B cell (primary cell): ENCODE results near the gene CHST10. TPM values are rescaled to one million over a fixed set of nuclear protein-coding genes. Genes with fewer than 3 reads are reported as not detected.

Source experiments
- ATAC-seq: fragments of 200-7000 bp; cut with Tn5 transposase; one replicate; pipeline ENCODE4 v1.10.0; 2021; ENCODE audit warnings: low read depth, mild to moderate bottlenecking, moderate number of reproducible peaks, moderate library complexity
- CTCF ChIA-PET: fragments of 350-600 bp; sonication (Branson Sonifier 250); formaldehyde crosslinking; loops from one replicate; lab custom pipeline; 2021; ENCODE audit warnings: antibody characterized with exemption, inconsistent platforms; lab: Charles Lee
- POLR2A ChIA-PET: fragments of 350-600 bp; sonication (Branson Sonifier 250); formaldehyde crosslinking; loops from one replicate; lab custom pipeline; 2021; ENCODE audit warnings: antibody characterized with exemption; lab: Charles Lee
- DNase-seq: peaks from one replicate; pipeline ENCODE4 v3.0.0; 2013
- H2AFZ ChIP-seq: 2 replicates; pipeline ENCODE4 v1.6.1; 2012; ENCODE audit warnings: mild to moderate bottlenecking, low read depth, low read length; ENCODE audit not compliant: insufficient read depth, poor library complexity, severe bottlenecking
- H3K27ac ChIP-seq, 2 donors: 1 replicate in 1 of 2; 2 replicates in 1 of 2; pipeline ENCODE4 v1.5.1; 2012 to 2013; ENCODE audit warnings: low read length in 2 of 2, mild to moderate bottlenecking in 2 of 2, moderate library complexity in 1 of 2
- H3K27me3 ChIP-seq, 4 experiments: fragments of 200-600 bp in 1 of 4; sonication (generic) in 1 of 4; replicated peaks in 1 of 4; 1 replicate in 2 of 4; 2 replicates in 2 of 4; pipeline versions ENCODE4 v1.6.1 to v1.7.0; 2013 to 2016; ENCODE audit warnings: low read length in 3 of 4, mild to moderate bottlenecking in 2 of 4, mixed read lengths in 1 of 4, moderate library complexity in 1 of 4; ENCODE audit not compliant: insufficient read depth in 4 of 4, control insufficient read depth in 3 of 4; ENCODE audit errors: control extremely low read depth in 1 of 4
- H3K36me3 ChIP-seq, 2 experiments: replicated peaks in 1 of 2; 1 replicate in 1 of 2; 2 replicates in 1 of 2; pipeline versions ENCODE4 v1.6.1 to v1.7.1; 2013; ENCODE audit warnings: low read length in 1 of 2; ENCODE audit not compliant: insufficient read depth in 2 of 2, control insufficient read depth in 1 of 2; ENCODE audit errors: control extremely low read depth in 1 of 2, extremely low read depth in 1 of 2
- H3K4me1 ChIP-seq, 2 donors: fragments of 200-600 bp in 1 of 2; sonication (generic) in 1 of 2; 1 replicate in 1 of 2; 2 replicates in 1 of 2; pipeline versions ENCODE4 v1.5.1 to v1.6.1; 2013 to 2017; ENCODE audit warnings: low read length in 2 of 2; ENCODE audit not compliant: control insufficient read depth in 2 of 2, insufficient read depth in 2 of 2
- H3K4me2 ChIP-seq: replicated peaks from 2 replicates; pipeline ENCODE3; 2012; ENCODE audit warnings: mild to moderate bottlenecking, low read depth, low read length; ENCODE audit not compliant: poor library complexity, severe bottlenecking
- H3K4me3 ChIP-seq, 5 experiments: fragments of 200-600 bp in 1 of 5; sonication (generic) in 1 of 5; 1 replicate in 3 of 5; 2 replicates in 2 of 5; pipeline versions ENCODE4 v1.5.1 to v1.7.0; 2011 to 2016; ENCODE audit warnings: low read length in 4 of 5, mild to moderate bottlenecking in 4 of 5, low read depth in 2 of 5, control low read depth in 1 of 5, moderate library complexity in 1 of 5; ENCODE audit not compliant: insufficient read depth in 1 of 5; ENCODE audit errors: control extremely low read depth in 1 of 5, extremely low read depth in 1 of 5
- H3K79me2 ChIP-seq: fragments of 200-600 bp; sonication (generic); one replicate; pipeline ENCODE4 v1.6.0; 2016; ENCODE audit warnings: low read length; ENCODE audit not compliant: control insufficient read depth, insufficient read depth
- H3K9ac ChIP-seq: fragments of 200-600 bp; sonication (generic); 2 replicates; pipeline ENCODE4 v1.6.1; 2017; ENCODE audit warnings: mild to moderate bottlenecking, low read length, moderate library complexity
- H3K9me3 ChIP-seq, 3 donors: one replicate each; pipeline versions ENCODE4 v1.6.1 to v1.7.1; 2013; ENCODE audit warnings: low read length in 2 of 3; ENCODE audit not compliant: control insufficient read depth in 2 of 3, insufficient read depth in 1 of 3; ENCODE audit errors: control extremely low read depth in 1 of 3
- H4K20me1 ChIP-seq: 2 replicates; pipeline ENCODE4 v1.6.0; 2012; ENCODE audit warnings: mild to moderate bottlenecking, low read length; ENCODE audit not compliant: insufficient read depth, control insufficient read depth, poor library complexity, severe bottlenecking
- H3K27ac Mint-ChIP-seq: one replicate; pipeline ENCODE4 v1.8.0; 2021; ENCODE audit warnings: mixed read lengths
- H3K27me3 Mint-ChIP-seq: one replicate; pipeline ENCODE4 v1.8.0; 2021; ENCODE audit warnings: mixed read lengths
- H3K4me1 Mint-ChIP-seq: one replicate; pipeline ENCODE4 v1.8.0; 2021; ENCODE audit warnings: mixed read lengths
- H3K4me3 Mint-ChIP-seq: one replicate; pipeline ENCODE4 v1.8.0; 2021; ENCODE audit warnings: mixed read lengths
- H3K9me3 Mint-ChIP-seq: one replicate; pipeline ENCODE4 v1.8.0; 2022; ENCODE audit warnings: mixed read lengths; ENCODE audit not compliant: insufficient read depth
- CTCF ChIP-seq: fragments of 200-600 bp; IDR thresholded peaks from one replicate; pipeline ENCODE4 v1.8.0; 2022; ENCODE audit warnings: antibody characterized with exemption, mild to moderate bottlenecking
- EZH2 ChIP-seq: IDR thresholded peaks from 2 replicates; pipeline ENCODE4 v1.6.1; 2012; ENCODE audit warnings: borderline replicate concordance, low read depth, mild to moderate bottlenecking, moderate library complexity, low read length; ENCODE audit not compliant: insufficient read depth, poor library complexity, severe bottlenecking
- WGBS: methylation state at CpG from one replicate; pipeline ENCODE4 v1.1.5; 2013; ENCODE audit warnings: missing lambda C conversion rate; ENCODE audit not compliant: insufficient coverage; 5-methylcytosine and 5-hydroxymethylcytosine counted together
- intact Hi-C: fragments of 100-400 bp; cut with micrococcal nuclease; formaldehyde crosslinking; loops from one replicate; pipeline ENCODE4 v1.10.0; 2022
- polyA plus RNA-seq: library from polyadenylated mRNA; depleted of rRNA; stranded (reverse); fragments of >200 nt; gene quantifications from 2 replicates; pipeline ENCODE4 v1.2.3, GENCODE V29; 2012
- total RNA-seq, 2 donors: library from RNA; stranded (reverse); fragments of 120-200 nt in 1 of 2; gene quantifications; 1 replicate in 1 of 2; 2 replicates in 1 of 2; pipeline versions ENCODE4 v1.2.3 to v1.2.4, GENCODE V29; 2013 to 2022

The CHST10 gene
- total and polyA plus RNA-seq, 2 donors (not counting 1 experiment from before 2014, with no cell fraction given), result 5.2 to 9.9 TPM

GRCh38 chr2:100426384-100426720 lies 8.9 kb upstream of the CHST10 start:
- no peak overlapping the region for H3K27ac ChIP-seq
- H3K36me3 ChIP-seq, result no peaks in the 10 kb centered on the region
- CTCF ChIA-PET, result interaction anchor here (2.0 kb wide), 1 partner anchor 164 kb away, joined by 9 read pairs; no protein-coding TSS in a partner anchor
- H3K9me3 ChIP-seq, result peaks cover 0 to 5% (median 0%) of the 10 kb centered on the region in 3 donors
- intact Hi-C loops, result no loop called here
- H3K9ac ChIP-seq, result no peak overlapping the region
- H3K79me2 ChIP-seq, result no peaks in the 10 kb centered on the region
- H3K4me1 ChIP-seq, result no peaks in the 10 kb centered on the region
- Mint-ChIP-seq H3K4me1 (peaks cover 5% of the 10 kb centered on the region), H3K4me3 (no peak overlapping the region), H3K9me3 (peaks cover 2% of the 10 kb centered on the region), H3K27ac (no peak overlapping the region), H3K27me3 (peaks cover 9% of the 10 kb centered on the region)
- TF ChIP-seq CTCF, result no peak
- TF ChIP-seq EZH2, result no peak
- H2AFZ ChIP-seq, result no peak overlapping the region
- ATAC-seq, result no peak
- no peak for DNase-seq
- WGBS, result 94% methylated on average over 17 of the region's 18 CpGs
- POLR2A ChIA-PET, result no interaction called here
- no peaks in the 10 kb centered on the region for H4K20me1 ChIP-seq
- H3K4me3 ChIP-seq, result no peak overlapping the region
- peaks cover 0 to 3% (median 0%) of the 10 kb centered on the region in 4 experiments for H3K27me3 ChIP-seq
- H3K4me2 ChIP-seq, result no peak overlapping the region

- Histone ChIP-seq H3K4me3 (no peak overlapping the region), H3K4me1 (no peaks in the 10 kb centered on the region), H3K27me3 (peaks cover 0 to 3% (median 0%) of the 10 kb centered on the region in 4 experiments), H3K27ac (no peak overlapping the region), H3K36me3 (no peaks in the 10 kb centered on the region), H2AFZ (no peak overlapping the region), H4K20me1 (no peaks in the 10 kb centered on the region), H3K79me2 (no peaks in the 10 kb centered on the region), H3K4me2 (no peak overlapping the region), H3K9ac (no peak overlapping the region), H3K9me3 (peaks cover 0 to 5% (median 0%) of the 10 kb centered on the region in 3 donors)
- ChIA-PET CTCF (interaction anchor here (1.0 to 2.0 kb wide), 3 partner anchors 8 to 559 kb away, joined by 3 to 9 read pairs (median 5); no protein-coding TSS in a partner anchor), POLR2A (no interaction called here)
- H3K4me3 Mint-ChIP-seq, result no peak overlapping the region
- 89% methylated on average over 14 of the region's 15 CpGs for WGBS
- intact Hi-C loops, result no loop called here
- peaks cover 9% of the 10 kb centered on the region for H3K27me3 Mint-ChIP-seq
- peaks cover 5% of the 10 kb centered on the region for H3K4me1 Mint-ChIP-seq
- H3K9me3 Mint-ChIP-seq, result peaks cover 2% of the 10 kb centered on the region
- no peak for TF ChIP-seq EZH2
- TF ChIP-seq CTCF, result no peak
- ATAC-seq (no peak), DNase-seq (no peak)
- H3K27ac Mint-ChIP-seq, result no peak overlapping the region
Measured at GRCh38 chr2:100425573-100426383, 8.3 kb upstream of the CHST10 start.
